GM12873 (cell line): ENCODE results near the gene CABP4.

Experiments
- TF ChIP-seq, protein P1 (sequence below): IDR thresholded peaks from 2 replicates; pipeline ENCODE4 v1.5.1; 2012; ENCODE audit warnings: low read depth, mild to moderate bottlenecking, moderate library complexity, low read length, control low read depth; ENCODE audit not compliant: insufficient read depth; ENCODE audit errors: missing control alignments

Gene CABP4

DNA sequence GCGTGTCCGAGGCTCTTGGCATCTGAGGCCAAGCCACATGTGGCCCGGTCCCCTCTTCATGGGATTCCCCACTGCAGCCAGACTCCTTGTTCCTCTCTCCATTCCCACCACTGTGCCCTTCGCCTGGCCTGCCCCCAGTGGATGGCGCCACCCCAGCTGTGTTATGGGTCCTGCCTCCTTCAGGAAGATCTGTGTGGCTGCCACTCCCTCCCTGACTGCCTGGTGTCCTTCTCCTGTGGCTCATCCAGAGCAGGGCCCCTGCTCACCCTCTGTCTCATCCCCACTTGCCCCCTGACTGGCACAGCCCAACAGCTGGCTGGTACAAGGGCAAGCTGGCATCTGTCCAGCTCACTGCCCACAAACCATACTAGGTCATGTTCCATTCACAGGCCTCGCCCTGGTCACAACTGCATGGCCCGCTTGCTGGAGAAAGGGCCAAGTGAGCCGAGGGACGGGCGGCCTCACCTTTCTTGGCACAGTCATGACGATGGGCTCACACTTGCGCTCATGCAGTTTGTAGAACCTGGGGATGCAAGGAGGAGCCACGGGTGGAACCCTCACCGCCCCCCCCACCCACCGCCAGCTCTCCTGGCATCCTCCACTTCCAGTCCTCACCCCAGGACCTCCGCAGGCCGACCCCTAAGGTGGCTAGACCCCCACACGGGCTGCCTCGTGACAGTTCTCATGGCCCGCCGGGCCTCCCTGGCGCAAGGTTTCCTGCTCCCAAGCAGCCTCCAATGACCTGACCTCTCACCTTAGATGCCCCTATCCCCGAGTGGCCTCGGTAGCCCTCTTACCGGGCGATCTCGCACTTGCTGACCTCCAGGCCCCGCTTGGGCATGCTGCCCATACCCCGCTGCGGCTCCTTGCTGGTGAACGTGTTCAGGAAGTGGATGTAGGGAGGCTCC, 15.6 kb upstream of the CABP4 start:
- TF ChIP-seq, protein P1, sequence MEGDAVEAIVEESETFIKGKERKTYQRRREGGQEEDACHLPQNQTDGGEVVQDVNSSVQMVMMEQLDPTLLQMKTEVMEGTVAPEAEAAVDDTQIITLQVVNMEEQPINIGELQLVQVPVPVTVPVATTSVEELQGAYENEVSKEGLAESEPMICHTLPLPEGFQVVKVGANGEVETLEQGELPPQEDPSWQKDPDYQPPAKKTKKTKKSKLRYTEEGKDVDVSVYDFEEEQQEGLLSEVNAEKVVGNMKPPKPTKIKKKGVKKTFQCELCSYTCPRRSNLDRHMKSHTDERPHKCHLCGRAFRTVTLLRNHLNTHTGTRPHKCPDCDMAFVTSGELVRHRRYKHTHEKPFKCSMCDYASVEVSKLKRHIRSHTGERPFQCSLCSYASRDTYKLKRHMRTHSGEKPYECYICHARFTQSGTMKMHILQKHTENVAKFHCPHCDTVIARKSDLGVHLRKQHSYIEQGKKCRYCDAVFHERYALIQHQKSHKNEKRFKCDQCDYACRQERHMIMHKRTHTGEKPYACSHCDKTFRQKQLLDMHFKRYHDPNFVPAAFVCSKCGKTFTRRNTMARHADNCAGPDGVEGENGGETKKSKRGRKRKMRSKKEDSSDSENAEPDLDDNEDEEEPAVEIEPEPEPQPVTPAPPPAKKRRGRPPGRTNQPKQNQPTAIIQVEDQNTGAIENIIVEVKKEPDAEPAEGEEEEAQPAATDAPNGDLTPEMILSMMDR: peak; percentile 45

- TF ChIP-seq, protein P1: no peak
Measured at GRCh38 chr11:67440229-67441097, 14.7 kb upstream of the CABP4 start.

DNA sequence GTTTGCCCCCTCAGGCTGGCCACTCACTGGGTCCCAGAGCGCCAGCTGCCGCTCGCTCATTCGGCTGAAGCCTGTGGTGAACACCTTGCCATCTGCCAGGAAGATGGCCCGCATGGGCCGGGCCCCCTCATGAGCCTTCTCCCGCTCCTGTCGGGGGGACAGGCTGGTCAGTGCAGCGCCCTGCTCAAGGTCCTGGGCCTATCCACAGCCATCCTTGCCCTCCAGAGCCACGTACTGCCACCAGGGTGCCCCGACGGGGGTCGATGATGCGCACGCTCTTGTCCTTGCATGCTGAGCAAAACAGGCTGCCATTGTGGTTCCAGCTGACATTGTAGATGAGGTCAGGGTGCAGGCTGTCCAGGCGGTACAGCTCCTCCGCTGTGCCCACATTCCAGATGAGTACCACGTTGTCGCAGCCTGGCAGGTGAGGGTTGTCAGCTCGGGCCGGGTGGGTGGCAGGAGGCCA, 14.0 kb upstream of the CABP4 start:
- TF ChIP-seq, protein P1: peak; percentile 7

GRCh38 chr11:67441731-67442351, 13.3 kb upstream of the CABP4 start:
- TF ChIP-seq, protein P1: no peak

DNA sequence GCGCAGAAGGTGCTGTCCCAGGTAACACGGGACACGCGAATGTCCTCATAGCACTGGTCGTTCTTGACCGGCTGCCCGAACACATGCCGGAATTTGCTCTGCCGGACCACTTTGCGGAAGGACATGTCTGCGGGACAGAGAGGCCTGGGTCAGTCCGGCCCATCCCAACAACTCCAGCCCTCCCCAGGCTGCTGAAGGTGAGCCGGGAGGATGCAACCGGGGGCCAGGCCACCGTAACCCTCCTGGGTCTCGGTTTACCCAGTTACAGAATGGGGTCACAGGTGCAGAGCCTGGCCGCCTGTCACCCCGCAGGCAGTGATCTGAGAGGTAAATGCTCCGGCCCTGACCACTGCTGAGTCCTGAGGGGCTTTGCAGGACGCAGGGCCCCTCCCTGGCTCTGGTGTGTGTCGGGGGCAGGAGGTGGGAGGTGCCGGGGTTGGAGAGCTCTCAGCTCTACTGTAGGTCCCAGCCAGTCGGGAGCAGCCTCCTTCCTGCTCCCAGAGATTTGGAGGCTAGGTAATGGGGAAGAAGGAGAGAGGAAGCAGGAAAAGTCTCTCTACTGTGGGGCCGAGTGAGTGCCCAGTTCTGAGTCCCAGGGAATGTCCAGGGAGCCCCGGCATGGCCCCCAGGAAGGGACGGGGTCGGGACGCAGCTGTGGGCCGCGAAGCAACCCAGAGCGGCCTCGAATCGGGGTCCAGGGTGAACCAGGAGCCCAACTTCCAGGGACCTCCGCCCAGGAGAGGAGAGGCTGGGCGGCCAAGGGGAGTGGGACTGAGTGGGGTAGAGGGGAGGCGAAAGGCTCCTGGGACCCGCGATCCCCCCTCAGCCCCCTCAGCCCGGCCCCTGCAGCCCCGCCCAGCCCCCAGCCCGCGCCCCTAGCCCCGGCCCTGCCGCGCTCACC, 12.4 kb upstream of the CABP4 start:
- TF ChIP-seq, protein P1: no peak

GRCh38 chr11:67445515-67445914, 9.6 kb upstream of the CABP4 start:
- TF ChIP-seq, protein P1: no peak
